ENCODE results near the gene SPATC1L. TPM values are rescaled to one million over a fixed set of nuclear protein-coding genes. Genes with fewer than 3 reads are reported as not detected.

SPATC1L gene
- total and polyA plus RNA-seq, 2 donors (not counting 3 experiments of a cell fraction or from before 2014, with no cell fraction given) = 11.5 to 15.3 TPM

DNA sequence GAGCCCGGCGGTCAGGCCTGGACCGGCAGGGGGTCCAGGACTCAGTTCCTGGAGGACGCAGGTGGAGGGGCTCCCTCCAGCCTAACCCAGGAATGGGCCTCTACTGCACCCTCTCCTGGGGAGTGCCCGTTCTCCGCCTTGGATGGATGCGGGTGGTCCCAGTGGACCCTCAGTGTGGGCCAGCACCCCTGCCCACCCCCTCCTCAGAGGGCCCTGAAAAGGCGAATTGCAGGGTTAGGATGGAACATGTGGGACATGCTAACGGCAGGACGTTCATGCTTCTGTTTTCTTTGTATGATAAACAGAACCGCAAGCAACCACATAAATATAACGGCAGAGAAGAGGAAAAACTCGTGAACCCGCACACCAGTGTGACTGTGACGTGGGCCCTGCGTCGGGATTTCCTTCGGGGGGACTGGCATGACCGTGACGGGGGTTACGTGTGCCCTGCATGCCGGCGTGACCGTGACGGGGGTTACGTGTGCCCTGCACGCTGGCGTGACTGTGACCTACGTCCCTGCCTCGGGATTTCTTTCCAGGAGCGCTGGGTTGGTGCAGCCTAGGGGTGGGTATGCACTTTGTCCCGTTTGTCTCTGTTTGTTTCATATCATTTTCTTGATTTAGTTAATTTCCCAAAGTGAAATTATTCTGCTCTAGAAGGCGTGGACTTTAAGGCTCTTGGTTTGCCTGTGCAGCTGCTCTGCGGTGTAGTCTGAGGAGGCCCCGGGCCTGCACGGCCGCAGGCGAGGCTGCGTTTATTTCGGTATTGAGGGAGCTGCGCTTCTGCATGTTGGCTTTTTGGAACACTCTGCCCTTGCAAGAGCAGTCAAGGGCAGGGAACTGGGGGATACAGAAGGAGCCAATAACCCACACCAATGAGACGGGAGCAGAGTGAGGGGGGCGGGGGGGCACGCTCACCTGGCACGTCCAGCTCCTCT is 32.0 kb downstream of the SPATC1L start:
- Histone ChIP-seq H3K9ac (replicated peaks; ENCODE audit: extremely low read depth, insufficient read depth, low read length) (no peak overlapping the region), H3K79me2 (ENCODE audit: control insufficient read depth, insufficient read depth, low read length) (no peaks in the 10 kb centered on the region), H3K9me3 (replicated peaks; ENCODE audit: control insufficient read depth, insufficient read depth, low read length) (no peaks in the 10 kb centered on the region), H4K20me1 (replicated peaks; ENCODE audit: control insufficient read depth, extremely low read depth, insufficient read depth, low read length) (no peaks in the 10 kb centered on the region), H3K36me3 (ENCODE audit: control insufficient read depth in 2 of 2, extremely low read depth in 1 of 2, insufficient read depth in 2 of 2, low read length in 2 of 2) (no peaks in the 10 kb centered on the region), H3K27me3 (ENCODE audit: control insufficient read depth in 2 of 2, insufficient read depth in 2 of 2, low read length in 2 of 2) (no peaks in the 10 kb centered on the region), H3K4me1 (ENCODE audit: control insufficient read depth, extremely low read depth, insufficient read depth, low read length) (no peaks in the 10 kb centered on the region), H3K4me3 (replicated peaks in 1 of 3; ENCODE audit: insufficient read depth in 1 of 3, low read depth in 1 of 3, low read length in 3 of 3) (no peak overlapping the region), H2AFZ (ENCODE audit: low read depth, low read length) (no peak overlapping the region), H3K4me2 (ENCODE audit: insufficient read depth, low read length) (no peak overlapping the region), H3K9me1 (replicated peaks; ENCODE audit: control insufficient read depth, extremely low read depth, insufficient read depth, low read length) (no peaks in the 10 kb centered on the region), H3K27ac (ENCODE audit: insufficient read depth, low read depth, low read length) (no peak overlapping the region)
- CTCF ChIA-PET = interaction anchor here (0.5 to 4.0 kb wide), 15 partner anchors 9 to 260 kb away, joined by 3 to 39 read pairs (median 4); partner anchors contain the start of genes LSS, MCM3AP and YBEY
- FAIRE-seq (no peak), DNase-seq (ENCODE audit: low read depth, low spot score) (no peak)
- no TSS peak for BruUV-seq (replicated peaks)
- no peak for TF ChIP-seq POLR2A (IDR thresholded peaks at IDR 0.05; ENCODE audit: low read depth, low read length)
- TF ChIP-seq CTCF (IDR thresholded peaks at IDR 0.05; ENCODE audit: extremely low read depth in 1 of 2, insufficient read depth in 1 of 2, low read depth in 1 of 2, low read length in 2 of 2) = no peak
- no peak for TF ChIP-seq GATA2 (IDR thresholded peaks at IDR 0.05; ENCODE audit: insufficient read depth, insufficient read length, low read depth, low read length)
- TF ChIP-seq EZH2 (IDR thresholded peaks at IDR 0.05; ENCODE audit: borderline replicate concordance, low read depth, low read length, severe bottlenecking) = no peak
- dilution Hi-C loops (cut with MboI; ENCODE audit: extremely low pct_ligation_motif_present, low sequenced_read_pairs) (no loop called here), intact Hi-C loops (cut with micrococcal nuclease) (loop anchor here (5.0 kb wide), 1 partner anchor 35 kb away; no protein-coding TSS in a partner anchor)
- POLR2A ChIA-PET = no interaction called here
